Measurements from ENCODE around the gene TCF4. TPM values are rescaled to one million over a fixed set of nuclear protein-coding genes. Genes with fewer than 3 reads are reported as not detected.

Gene TCF4
- total RNA-seq, 1 experiment from 2014 or later, result 0.42 TPM

DNA sequence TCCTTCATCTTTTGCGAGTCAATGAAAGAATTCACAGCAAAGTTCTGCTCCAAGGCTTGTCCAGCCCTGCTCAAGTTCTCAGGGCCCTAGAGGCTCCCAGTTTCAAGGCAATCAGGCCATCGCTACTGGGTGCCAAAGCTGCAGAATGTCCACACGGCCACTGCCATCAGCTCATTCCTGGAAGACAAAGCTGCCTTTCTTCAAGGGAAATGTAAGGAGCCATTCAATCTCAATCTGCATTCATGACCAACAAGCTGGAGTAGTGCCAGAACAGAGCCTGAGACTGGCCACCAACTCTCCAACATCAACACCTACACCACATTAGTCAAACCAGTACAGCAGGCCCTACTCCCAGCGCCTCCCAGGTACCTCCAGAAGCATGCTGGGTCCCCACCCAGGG lies 202.2 kb downstream of the TCF4 start:
- ATAC-seq, result no peak
- Histone ChIP-seq H3K9me2 (ENCODE audit: insufficient read depth) (no peaks in the 10 kb centered on the region), H3K27ac (ENCODE audit: low read depth, low read length) (no peak overlapping the region), H3K9ac (ENCODE audit: low read length) (no peak overlapping the region), H3K79me2 (ENCODE audit: insufficient read depth, low read length) (no peaks in the 10 kb centered on the region), H2AFZ (ENCODE audit: low read depth, low read length, poor library complexity, severe bottlenecking) (no peak overlapping the region), H3K27me3 (ENCODE audit: insufficient read depth, low read length) (no peaks in the 10 kb centered on the region), H3K4me2 (ENCODE audit: low read length) (no peak overlapping the region), H3K4me3 (replicated peaks in 1 of 2; ENCODE audit: low read depth in 1 of 2, low read length in 2 of 2) (no peak overlapping the region), H3K9me3 (ENCODE audit: control insufficient read depth in 1 of 2, insufficient read depth in 1 of 2, low read depth in 1 of 2, low read length in 2 of 2) (peaks cover 0 to 5% of the 10 kb centered on the region in 2 experiments; a peak in 2 of 4 replicates), H3K4me1 (ENCODE audit: control insufficient read depth in 1 of 2, insufficient read depth in 2 of 2, low read length in 2 of 2) (no peaks in the 10 kb centered on the region), H4K20me1 (ENCODE audit: insufficient read depth) (no peaks in the 10 kb centered on the region), H3K36me3 (ENCODE audit: control insufficient read depth in 1 of 2, insufficient read depth in 2 of 2, low read length in 2 of 2) (no peaks in the 10 kb centered on the region)
- CTCF ChIA-PET, result no interaction called here
- RAD21 ChIA-PET (ENCODE audit: low non-redundant PET in 1 of 2, low total read pairs in 2 of 2, uncharacterized antibody in 2 of 2, unreplicated experiment in 2 of 2), result no interaction called here
- no peak for DNase-seq (ENCODE audit: low read depth, low spot score)
- intact Hi-C loops (cut with micrococcal nuclease), result no loop called here
- TF ChIP-seq, protein P1, sequence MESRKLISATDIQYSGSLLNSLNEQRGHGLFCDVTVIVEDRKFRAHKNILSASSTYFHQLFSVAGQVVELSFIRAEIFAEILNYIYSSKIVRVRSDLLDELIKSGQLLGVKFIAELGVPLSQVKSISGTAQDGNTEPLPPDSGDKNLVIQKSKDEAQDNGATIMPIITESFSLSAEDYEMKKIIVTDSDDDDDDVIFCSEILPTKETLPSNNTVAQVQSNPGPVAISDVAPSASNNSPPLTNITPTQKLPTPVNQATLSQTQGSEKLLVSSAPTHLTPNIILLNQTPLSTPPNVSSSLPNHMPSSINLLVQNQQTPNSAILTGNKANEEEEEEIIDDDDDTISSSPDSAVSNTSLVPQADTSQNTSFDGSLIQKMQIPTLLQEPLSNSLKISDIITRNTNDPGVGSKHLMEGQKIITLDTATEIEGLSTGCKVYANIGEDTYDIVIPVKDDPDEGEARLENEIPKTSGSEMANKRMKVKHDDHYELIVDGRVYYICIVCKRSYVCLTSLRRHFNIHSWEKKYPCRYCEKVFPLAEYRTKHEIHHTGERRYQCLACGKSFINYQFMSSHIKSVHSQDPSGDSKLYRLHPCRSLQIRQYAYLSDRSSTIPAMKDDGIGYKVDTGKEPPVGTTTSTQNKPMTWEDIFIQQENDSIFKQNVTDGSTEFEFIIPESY (IDR thresholded peaks at IDR 0.05; ENCODE audit: extremely low read depth, insufficient replicate concordance, low read length), result no peak
- TF ChIP-seq ZFX (IDR thresholded peaks at IDR 0.05), result no peak
- TF ChIP-seq CEBPB (IDR thresholded peaks at IDR 0.05; ENCODE audit: low read depth), result no peak
- POLR2A ChIA-PET, result no interaction called here
- BruUV-seq (replicated peaks), result no TSS peak

DNA sequence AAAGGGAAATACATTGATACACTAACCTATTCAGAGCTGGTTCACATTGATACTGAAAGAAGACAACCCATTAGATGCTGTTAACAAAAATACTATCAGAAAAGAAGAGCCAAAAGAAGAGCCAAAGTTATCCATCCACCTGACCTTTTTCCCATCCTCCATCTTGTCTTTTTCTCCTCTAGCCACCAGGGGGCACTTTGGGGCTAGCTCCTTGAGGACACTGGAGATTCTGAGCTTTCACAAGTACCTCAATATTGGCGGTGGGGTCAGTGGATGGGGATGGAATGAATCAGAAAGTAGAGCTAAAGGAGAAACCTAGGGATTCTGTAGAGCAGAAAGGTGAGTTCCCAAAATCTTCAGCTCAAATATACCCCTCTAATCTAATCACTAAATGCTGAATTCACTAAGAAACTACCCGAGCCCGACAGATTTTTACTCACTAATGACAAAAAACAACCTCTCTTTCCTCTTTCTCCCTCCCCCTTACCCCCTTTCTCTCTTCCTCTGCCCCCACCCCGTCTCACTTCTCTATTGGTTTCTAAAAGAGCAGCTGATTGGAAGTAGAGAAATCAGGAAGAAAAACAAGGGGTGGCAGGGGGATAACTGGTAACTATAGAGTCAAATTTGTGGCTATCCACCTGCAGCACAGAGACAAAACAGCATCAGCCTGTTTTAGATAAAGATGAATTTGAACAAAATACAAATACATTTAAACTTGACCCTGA lies 203.3 kb downstream of the TCF4 start:
- BruUV-seq (replicated peaks), result no TSS peak
- Histone ChIP-seq H3K27me3 (ENCODE audit: insufficient read depth, low read length) (no peaks in the 10 kb centered on the region), H3K4me2 (ENCODE audit: low read length) (no peak overlapping the region), H3K9ac (ENCODE audit: low read length) (no peak overlapping the region), H3K36me3 (ENCODE audit: control insufficient read depth in 1 of 2, insufficient read depth in 2 of 2, low read length in 2 of 2) (no peaks in the 10 kb centered on the region), H3K9me3 (ENCODE audit: control insufficient read depth in 1 of 2, insufficient read depth in 1 of 2, low read depth in 1 of 2, low read length in 2 of 2) (peaks cover 0 to 5% of the 10 kb centered on the region in 2 experiments; a peak in 2 of 4 replicates), H3K27ac (ENCODE audit: low read depth, low read length) (no peak overlapping the region), H3K9me2 (ENCODE audit: insufficient read depth) (no peaks in the 10 kb centered on the region), H3K4me1 (ENCODE audit: control insufficient read depth in 1 of 2, insufficient read depth in 2 of 2, low read length in 2 of 2) (no peaks in the 10 kb centered on the region), H4K20me1 (ENCODE audit: insufficient read depth) (no peaks in the 10 kb centered on the region), H2AFZ (ENCODE audit: low read depth, low read length, poor library complexity, severe bottlenecking) (no peak overlapping the region), H3K4me3 (replicated peaks in 1 of 2; ENCODE audit: low read depth in 1 of 2, low read length in 2 of 2) (no peak overlapping the region), H3K79me2 (ENCODE audit: insufficient read depth, low read length) (no peaks in the 10 kb centered on the region)
- ChIA-PET POLR2A (no interaction called here), CTCF (no interaction called here), RAD21 (ENCODE audit: low non-redundant PET in 1 of 2, low total read pairs in 2 of 2, uncharacterized antibody in 2 of 2, unreplicated experiment in 2 of 2) (no interaction called here)
- intact Hi-C loops (cut with micrococcal nuclease), result no loop called here
- TF ChIP-seq EGR1 (IDR thresholded peaks at IDR 0.05; ENCODE audit: low read depth) (no peak), CEBPB (IDR thresholded peaks at IDR 0.05; ENCODE audit: low read depth) (no peak), SIN3A (IDR thresholded peaks at IDR 0.05; ENCODE audit: low read depth) (no peak), RAD21 (IDR thresholded peaks at IDR 0.05; ENCODE audit: low read depth) (peak; percentile 9; the same call in 1 of the 2 replicates), POLR2A (IDR thresholded peaks at IDR 0.05; ENCODE audit: borderline replicate concordance, extremely low read depth, insufficient read depth, insufficient read length) (no peak)
- TF ChIP-seq, protein P2, sequence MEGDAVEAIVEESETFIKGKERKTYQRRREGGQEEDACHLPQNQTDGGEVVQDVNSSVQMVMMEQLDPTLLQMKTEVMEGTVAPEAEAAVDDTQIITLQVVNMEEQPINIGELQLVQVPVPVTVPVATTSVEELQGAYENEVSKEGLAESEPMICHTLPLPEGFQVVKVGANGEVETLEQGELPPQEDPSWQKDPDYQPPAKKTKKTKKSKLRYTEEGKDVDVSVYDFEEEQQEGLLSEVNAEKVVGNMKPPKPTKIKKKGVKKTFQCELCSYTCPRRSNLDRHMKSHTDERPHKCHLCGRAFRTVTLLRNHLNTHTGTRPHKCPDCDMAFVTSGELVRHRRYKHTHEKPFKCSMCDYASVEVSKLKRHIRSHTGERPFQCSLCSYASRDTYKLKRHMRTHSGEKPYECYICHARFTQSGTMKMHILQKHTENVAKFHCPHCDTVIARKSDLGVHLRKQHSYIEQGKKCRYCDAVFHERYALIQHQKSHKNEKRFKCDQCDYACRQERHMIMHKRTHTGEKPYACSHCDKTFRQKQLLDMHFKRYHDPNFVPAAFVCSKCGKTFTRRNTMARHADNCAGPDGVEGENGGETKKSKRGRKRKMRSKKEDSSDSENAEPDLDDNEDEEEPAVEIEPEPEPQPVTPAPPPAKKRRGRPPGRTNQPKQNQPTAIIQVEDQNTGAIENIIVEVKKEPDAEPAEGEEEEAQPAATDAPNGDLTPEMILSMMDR (IDR thresholded peaks at IDR 0.05 in 2 of 3, conservative IDR thresholded peaks at IDR 0.05 in 1 of 3; ENCODE audit: borderline replicate concordance in 1 of 3, insufficient read depth in 1 of 3, low read depth in 2 of 3, low read length in 2 of 3), result peak in 2 of 3 experiments; percentile 48 to 54; a peak in 4 of 6 replicates
- TF ChIP-seq, protein P3, sequence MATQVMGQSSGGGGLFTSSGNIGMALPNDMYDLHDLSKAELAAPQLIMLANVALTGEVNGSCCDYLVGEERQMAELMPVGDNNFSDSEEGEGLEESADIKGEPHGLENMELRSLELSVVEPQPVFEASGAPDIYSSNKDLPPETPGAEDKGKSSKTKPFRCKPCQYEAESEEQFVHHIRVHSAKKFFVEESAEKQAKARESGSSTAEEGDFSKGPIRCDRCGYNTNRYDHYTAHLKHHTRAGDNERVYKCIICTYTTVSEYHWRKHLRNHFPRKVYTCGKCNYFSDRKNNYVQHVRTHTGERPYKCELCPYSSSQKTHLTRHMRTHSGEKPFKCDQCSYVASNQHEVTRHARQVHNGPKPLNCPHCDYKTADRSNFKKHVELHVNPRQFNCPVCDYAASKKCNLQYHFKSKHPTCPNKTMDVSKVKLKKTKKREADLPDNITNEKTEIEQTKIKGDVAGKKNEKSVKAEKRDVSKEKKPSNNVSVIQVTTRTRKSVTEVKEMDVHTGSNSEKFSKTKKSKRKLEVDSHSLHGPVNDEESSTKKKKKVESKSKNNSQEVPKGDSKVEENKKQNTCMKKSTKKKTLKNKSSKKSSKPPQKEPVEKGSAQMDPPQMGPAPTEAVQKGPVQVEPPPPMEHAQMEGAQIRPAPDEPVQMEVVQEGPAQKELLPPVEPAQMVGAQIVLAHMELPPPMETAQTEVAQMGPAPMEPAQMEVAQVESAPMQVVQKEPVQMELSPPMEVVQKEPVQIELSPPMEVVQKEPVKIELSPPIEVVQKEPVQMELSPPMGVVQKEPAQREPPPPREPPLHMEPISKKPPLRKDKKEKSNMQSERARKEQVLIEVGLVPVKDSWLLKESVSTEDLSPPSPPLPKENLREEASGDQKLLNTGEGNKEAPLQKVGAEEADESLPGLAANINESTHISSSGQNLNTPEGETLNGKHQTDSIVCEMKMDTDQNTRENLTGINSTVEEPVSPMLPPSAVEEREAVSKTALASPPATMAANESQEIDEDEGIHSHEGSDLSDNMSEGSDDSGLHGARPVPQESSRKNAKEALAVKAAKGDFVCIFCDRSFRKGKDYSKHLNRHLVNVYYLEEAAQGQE (IDR thresholded peaks at IDR 0.05; ENCODE audit: low read depth), result no peak
- no peak for DNase-seq (ENCODE audit: low read depth, low spot score)
- no peak for ATAC-seq
